Measurements from ENCODE around the gene ABCG4. TPM values are rescaled to one million over a fixed set of nuclear protein-coding genes. Genes with fewer than 3 reads are reported as not detected.

The ABCG4 gene
- total RNA-seq, 1 experiment from 2014 or later = 1.9 TPM

DNA sequence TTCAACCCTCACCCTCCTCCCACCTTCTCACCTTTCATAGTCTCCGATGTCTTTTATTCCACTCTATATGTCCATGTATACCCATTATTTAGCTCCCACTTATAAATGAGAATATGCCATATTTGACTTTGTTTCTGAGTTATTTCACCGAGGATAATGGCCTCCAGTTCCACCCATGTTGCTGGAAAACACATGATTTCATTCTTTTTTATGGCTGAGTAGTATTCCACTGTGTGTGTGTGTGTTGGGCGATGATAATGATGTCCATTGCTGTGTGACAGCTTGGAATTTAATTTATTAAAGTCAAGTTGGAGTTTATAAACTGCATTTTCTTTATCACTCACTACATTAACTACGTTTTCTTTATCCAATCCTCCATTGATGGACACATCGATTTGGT, 30.6 kb upstream of the ABCG4 start:
- H3K27me3 ChIP-seq (ENCODE audit: insufficient read depth, low read length) = no peaks in the 10 kb centered on the region
- TF ChIP-seq EGR1 (IDR thresholded peaks at IDR 0.05; ENCODE audit: low read depth) (no peak), EZH2phosphoT487 (IDR thresholded peaks at IDR 0.05; ENCODE audit: borderline replicate concordance) (no peak), ZFX (IDR thresholded peaks at IDR 0.05) (no peak), CEBPB (IDR thresholded peaks at IDR 0.05; ENCODE audit: low read depth) (no peak), POLR2AphosphoS5 (IDR thresholded peaks at IDR 0.05; ENCODE audit: low read depth, low read length) (no peak), YY1 (IDR thresholded peaks at IDR 0.05; ENCODE audit: extremely low read depth, insufficient replicate concordance, low read depth, low read length) (no peak)
- TF ChIP-seq, protein P1, sequence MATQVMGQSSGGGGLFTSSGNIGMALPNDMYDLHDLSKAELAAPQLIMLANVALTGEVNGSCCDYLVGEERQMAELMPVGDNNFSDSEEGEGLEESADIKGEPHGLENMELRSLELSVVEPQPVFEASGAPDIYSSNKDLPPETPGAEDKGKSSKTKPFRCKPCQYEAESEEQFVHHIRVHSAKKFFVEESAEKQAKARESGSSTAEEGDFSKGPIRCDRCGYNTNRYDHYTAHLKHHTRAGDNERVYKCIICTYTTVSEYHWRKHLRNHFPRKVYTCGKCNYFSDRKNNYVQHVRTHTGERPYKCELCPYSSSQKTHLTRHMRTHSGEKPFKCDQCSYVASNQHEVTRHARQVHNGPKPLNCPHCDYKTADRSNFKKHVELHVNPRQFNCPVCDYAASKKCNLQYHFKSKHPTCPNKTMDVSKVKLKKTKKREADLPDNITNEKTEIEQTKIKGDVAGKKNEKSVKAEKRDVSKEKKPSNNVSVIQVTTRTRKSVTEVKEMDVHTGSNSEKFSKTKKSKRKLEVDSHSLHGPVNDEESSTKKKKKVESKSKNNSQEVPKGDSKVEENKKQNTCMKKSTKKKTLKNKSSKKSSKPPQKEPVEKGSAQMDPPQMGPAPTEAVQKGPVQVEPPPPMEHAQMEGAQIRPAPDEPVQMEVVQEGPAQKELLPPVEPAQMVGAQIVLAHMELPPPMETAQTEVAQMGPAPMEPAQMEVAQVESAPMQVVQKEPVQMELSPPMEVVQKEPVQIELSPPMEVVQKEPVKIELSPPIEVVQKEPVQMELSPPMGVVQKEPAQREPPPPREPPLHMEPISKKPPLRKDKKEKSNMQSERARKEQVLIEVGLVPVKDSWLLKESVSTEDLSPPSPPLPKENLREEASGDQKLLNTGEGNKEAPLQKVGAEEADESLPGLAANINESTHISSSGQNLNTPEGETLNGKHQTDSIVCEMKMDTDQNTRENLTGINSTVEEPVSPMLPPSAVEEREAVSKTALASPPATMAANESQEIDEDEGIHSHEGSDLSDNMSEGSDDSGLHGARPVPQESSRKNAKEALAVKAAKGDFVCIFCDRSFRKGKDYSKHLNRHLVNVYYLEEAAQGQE (IDR thresholded peaks at IDR 0.05; ENCODE audit: low read depth) = no peak
- ChIA-PET RAD21 (ENCODE audit: low non-redundant PET in 1 of 2, low total read pairs in 2 of 2, uncharacterized antibody in 2 of 2, unreplicated experiment in 2 of 2) (no interaction called here), CTCF (no interaction called here), POLR2A (interaction anchor here (0.9 kb wide), 1 partner anchor 23 kb away, joined by 3 read pairs; a partner anchor contains a TSS)
- DNase-seq (ENCODE audit: low read depth, low spot score) (no peak), ATAC-seq (no peak)
- H2AFZ ChIP-seq (ENCODE audit: low read depth, low read length, poor library complexity, severe bottlenecking) = no peak overlapping the region
- H3K4me3 ChIP-seq (replicated peaks in 1 of 2; ENCODE audit: low read depth in 1 of 2, low read length in 2 of 2) = no peak overlapping the region
- H3K4me2 ChIP-seq (ENCODE audit: low read length) = no peak overlapping the region
- no peaks in the 10 kb centered on the region for H3K9me2 ChIP-seq (ENCODE audit: insufficient read depth)
- H3K9me3 ChIP-seq (ENCODE audit: control insufficient read depth in 1 of 2, insufficient read depth in 1 of 2, low read depth in 1 of 2, low read length in 2 of 2) = no peaks in the 10 kb centered on the region
- peaks cover 17% of the 10 kb centered on the region for H3K79me2 ChIP-seq (ENCODE audit: insufficient read depth, low read length)
- H3K9ac ChIP-seq (ENCODE audit: low read length) = no peak overlapping the region
- no peaks in the 10 kb centered on the region for H4K20me1 ChIP-seq (ENCODE audit: insufficient read depth)
- H3K36me3 ChIP-seq (ENCODE audit: control insufficient read depth in 1 of 2, insufficient read depth in 2 of 2, low read length in 2 of 2) = peaks cover 9 to 11% of the 10 kb centered on the region in 2 experiments; a peak in 1 of 4 replicates
- H3K4me1 ChIP-seq (ENCODE audit: control insufficient read depth in 1 of 2, insufficient read depth in 2 of 2, low read length in 2 of 2) = peaks cover 9 to 19% of the 10 kb centered on the region in 2 experiments
- no TSS peak for BruUV-seq (replicated peaks)
- H3K27ac ChIP-seq (ENCODE audit: low read depth, low read length) = no peak overlapping the region
- intact Hi-C loops (cut with micrococcal nuclease) = no loop called here
